NCI-H2081 treated with DMSO at 0.1 percent for 48 hours (cell line): Measurements from ENCODE around the gene TDRKH.
"Not testable (repeated sequence)": the region's sequence is repeated elsewhere in the genome, so short reads cannot be mapped to it uniquely, and the experiment has no call there.

Source experiments
- DNase-seq: peaks from one replicate; lab custom pipeline; 2025; lab: John Stamatoyannopoulos, UW

Gene TDRKH

GRCh38 chr1:151762941-151763921 is 27.1 kb downstream of the TDRKH start, which contains the start of gene MRPL9:
TSS of gene MRPL9 (minus strand) at chr1:151763496. CDS start at chr1:151763479, 17 bp downstream.
- peak; percentile 15 for DNase-seq

- DNase-seq, result no peak
These were observed 29.5 kb downstream of the TDRKH start for GRCh38 chr1:151760597-151761385.

GRCh38 chr1:151759241-151759640 is 31.1 kb downstream of the TDRKH start:
- DNase-seq, result no peak

- no peak for DNase-seq
These were observed 34.0 kb downstream of the TDRKH start for GRCh38 chr1:151756291-151756690.

- no peak for DNase-seq
These were observed 48.8 kb downstream of the TDRKH start for GRCh38 chr1:151741516-151741915.

- DNase-seq, result no peak
These were observed 50.5 kb downstream of the TDRKH start for GRCh38 chr1:151739590-151740355.

GRCh38 chr1:151737479-151737878 is 52.8 kb downstream of the TDRKH start:
- DNase-seq, result no peak

GRCh38 chr1:151737026-151737425 is 53.3 kb downstream of the TDRKH start:
- no peak for DNase-seq

- not testable (repeated sequence) for DNase-seq
These were observed 56.3 kb downstream of the TDRKH start for GRCh38 chr1:151733995-151734394.

GRCh38 chr1:151733126-151733525 is 57.2 kb downstream of the TDRKH start:
- no peak for DNase-seq

GRCh38 chr1:151729966-151730291 is 60.4 kb downstream of the TDRKH start:
- DNase-seq, result no peak

- DNase-seq, result no peak
These were observed 60.9 kb downstream of the TDRKH start for GRCh38 chr1:151729157-151729965.

GRCh38 chr1:151728151-151729054 is 61.9 kb downstream of the TDRKH start:
- no peak for DNase-seq

GRCh38 chr1:151723726-151724370 is 66.5 kb downstream of the TDRKH start:
- DNase-seq, result no peak
